NB4 (cell line): ENCODE data around the gene AQP4.

Experiments used
- DNase-seq: peaks from one replicate; pipeline ENCODE4 v3.0.0; 2010; ENCODE audit warnings: low read depth
- H3K4me3 ChIP-seq: one replicate; pipeline ENCODE4 v1.5.1; 2011; ENCODE audit warnings: mild to moderate bottlenecking, low read depth, low read length, moderate library complexity
- CTCF ChIP-seq: IDR thresholded peaks from one replicate; pipeline ENCODE4 v1.5.1; 2012; ENCODE audit warnings: low read depth, low read length
- MAX ChIP-seq: IDR thresholded peaks from 2 replicates; pipeline ENCODE4 v1.6.1; 2011; ENCODE audit warnings: low read depth, low read length
- MYC ChIP-seq: IDR thresholded peaks from 2 replicates; pipeline ENCODE4 v1.6.1; 2011; ENCODE audit warnings: low read depth, low read length
- POLR2A ChIP-seq: IDR thresholded peaks from 2 replicates; pipeline ENCODE4 v1.6.1; 2011; ENCODE audit warnings: mild to moderate bottlenecking; ENCODE audit not compliant: insufficient read length; ENCODE audit errors: extremely low read depth

Gene AQP4

GRCh38 chr18:26806224-26806623 is 59.3 kb downstream of the AQP4 start:
- TF ChIP-seq CTCF (no peak), MAX (no peak), MYC (no peak), POLR2A (no peak)
- no peak for DNase-seq
- no peak overlapping the region for H3K4me3 ChIP-seq

GRCh38 chr18:26804519-26804918 is 61.0 kb downstream of the AQP4 start:
- no peak for TF ChIP-seq CTCF
- DNase-seq, result peak; percentile 15

GRCh38 chr18:26803643-26804042 is 61.9 kb downstream of the AQP4 start:
- TF ChIP-seq CTCF, result no peak
- TF ChIP-seq MAX, result no peak
- TF ChIP-seq POLR2A, result no peak
- TF ChIP-seq MYC, result no peak
- no peak for DNase-seq
- no peak overlapping the region for H3K4me3 ChIP-seq

More at GRCh38 chr18:26804519-26804918, 61.0 kb downstream of the AQP4 start:
- H3K4me3 ChIP-seq, result no peak overlapping the region

- peak; percentile 50 for DNase-seq
- H3K4me3 ChIP-seq, result no peak overlapping the region
- TF ChIP-seq CTCF, result no peak
- no peak for TF ChIP-seq MAX
These were observed 62.9 kb downstream of the AQP4 start for GRCh38 chr18:26802330-26803200.
